A172 (cell line): ENCODE measurements around the gene SNX8. TPM values are rescaled to one million over a fixed set of nuclear protein-coding genes. Genes with fewer than 3 reads are reported as not detected.
"Not testable (repeated sequence)": the region's sequence is repeated elsewhere in the genome, so short reads cannot be mapped to it uniquely, and the experiment has no call there.

ENCODE experiments used
- DNase-seq: peaks from one replicate; pipeline ENCODE4 v3.0.0-alpha.2; 2015; ENCODE audit warnings: low spot score
- total RNA-seq: library from RNA; depleted of rRNA; stranded (reverse); fragments of >200 nt; shearing (Covaris generic); gene quantifications from 2 replicates; pipeline ENCODE4 v1.2.3, GENCODE V29; 2014

The SNX8 gene
- total RNA-seq, 1 experiment from 2014 or later = 27.2 TPM

DNA sequence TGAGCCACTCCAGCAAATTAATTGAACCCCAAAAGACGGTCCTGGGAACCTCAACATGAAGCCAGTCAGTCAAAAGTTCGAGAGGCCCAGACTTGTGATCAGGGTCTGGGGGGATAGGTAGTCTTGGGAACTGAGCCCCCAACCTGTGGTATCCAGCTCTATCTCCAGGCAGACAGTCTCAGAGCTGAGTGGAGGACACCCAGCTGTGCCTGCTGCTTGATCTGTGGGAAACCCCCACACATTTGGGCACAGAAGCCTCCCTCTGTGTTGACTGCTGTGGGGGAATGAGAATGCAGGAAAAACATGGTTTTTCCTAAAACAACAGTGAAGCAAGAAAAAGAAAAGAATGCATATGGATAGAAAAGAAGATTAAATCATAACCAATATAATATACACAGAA, 16.3 kb upstream of the SNX8 start:
- DNase-seq = no peak

DNA sequence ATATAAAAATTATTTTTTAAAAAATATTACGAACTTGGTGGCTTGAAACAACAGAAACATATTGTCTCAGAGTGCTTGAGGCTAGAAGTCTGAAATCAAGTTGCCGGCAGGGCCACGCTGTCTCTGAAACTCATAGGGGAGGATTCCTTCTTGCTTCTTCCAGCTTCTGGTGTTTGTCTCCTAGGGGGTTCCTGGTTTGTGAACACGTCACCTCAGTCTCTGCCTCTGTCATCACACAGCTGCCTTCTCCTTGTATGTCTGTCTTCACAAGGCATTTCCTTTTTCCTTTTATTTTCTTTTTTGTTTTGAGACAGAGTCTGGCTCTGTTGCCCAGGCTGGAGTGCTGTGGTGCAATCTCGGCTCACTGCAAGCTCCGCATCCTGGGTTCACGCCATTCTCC, 12.7 kb upstream of the SNX8 start:
- DNase-seq = no peak

DNA sequence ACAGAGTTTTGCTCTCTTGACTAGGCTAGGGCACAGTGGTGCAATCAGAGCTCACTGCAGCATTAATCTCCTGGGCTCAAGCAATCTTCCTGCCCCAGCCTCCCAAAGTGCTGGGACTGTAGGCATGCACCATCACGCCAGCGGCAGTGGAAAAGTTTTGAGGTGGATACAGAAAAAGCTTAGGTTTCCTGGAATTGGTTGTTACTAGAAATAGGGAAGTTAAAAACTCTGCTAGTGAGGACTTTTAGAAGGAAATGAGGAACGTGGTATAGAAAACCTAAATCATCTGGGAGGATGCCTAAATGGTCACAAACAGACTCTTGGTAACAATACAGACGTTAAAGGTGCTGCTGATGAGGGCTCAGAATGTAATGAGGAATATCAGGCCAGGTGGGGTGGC, 10.9 kb upstream of the SNX8 start:
- DNase-seq = no peak

DNA sequence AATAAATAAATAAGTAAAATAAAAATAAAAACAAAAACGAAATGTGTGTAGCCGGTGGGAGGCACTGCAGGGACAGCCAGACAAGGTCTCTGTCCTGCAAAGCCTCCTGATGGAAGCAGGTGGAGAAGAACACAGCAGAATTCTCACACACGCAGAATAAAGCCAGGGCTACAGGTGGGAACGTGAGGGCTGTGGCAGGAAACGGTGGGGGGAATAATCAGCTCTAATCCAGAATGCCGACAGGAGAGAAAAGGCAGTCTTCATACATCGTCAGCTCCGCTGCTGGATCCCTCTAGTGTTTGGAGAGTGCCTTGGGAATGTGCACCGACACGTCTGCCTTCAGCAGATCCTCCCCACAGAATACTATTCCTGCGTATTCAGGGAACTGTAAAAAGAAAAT, 6.8 kb upstream of the SNX8 start:
- no peak for DNase-seq

DNA sequence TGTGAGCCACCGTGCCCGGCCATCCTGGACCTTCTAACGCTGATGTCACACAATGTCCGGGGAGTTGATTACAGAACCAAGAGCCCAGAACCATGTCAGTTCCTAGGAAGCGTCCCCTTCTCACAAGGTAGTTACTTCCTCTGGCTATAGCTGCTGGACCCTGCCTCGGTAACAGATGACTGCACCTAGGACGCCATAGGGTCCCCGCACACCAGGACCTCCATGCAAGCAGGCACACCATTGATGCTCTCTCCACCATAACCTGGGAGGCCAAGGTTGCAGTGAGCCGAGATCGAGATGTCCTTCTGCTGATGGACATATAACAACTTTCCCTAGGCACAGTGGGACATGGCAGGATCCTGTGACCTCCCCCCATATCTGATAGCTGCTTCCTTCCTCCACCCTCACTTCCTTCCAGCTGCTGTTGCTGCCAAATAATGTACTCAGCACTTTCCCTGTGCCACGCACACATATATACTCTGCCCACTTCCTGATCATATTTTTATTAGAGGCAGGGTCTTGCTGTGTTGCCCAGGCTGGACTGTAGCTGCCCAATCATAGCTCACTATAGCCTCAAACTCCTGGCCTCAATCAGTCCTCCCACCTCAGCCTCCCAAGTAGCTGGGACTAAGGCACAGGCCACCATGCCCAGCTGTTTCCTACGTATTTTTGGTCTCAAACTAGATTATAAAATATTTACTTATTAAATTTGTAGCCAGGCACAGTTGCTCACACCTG, 3.5 kb upstream of the SNX8 start:
- no peak for DNase-seq

DNA sequence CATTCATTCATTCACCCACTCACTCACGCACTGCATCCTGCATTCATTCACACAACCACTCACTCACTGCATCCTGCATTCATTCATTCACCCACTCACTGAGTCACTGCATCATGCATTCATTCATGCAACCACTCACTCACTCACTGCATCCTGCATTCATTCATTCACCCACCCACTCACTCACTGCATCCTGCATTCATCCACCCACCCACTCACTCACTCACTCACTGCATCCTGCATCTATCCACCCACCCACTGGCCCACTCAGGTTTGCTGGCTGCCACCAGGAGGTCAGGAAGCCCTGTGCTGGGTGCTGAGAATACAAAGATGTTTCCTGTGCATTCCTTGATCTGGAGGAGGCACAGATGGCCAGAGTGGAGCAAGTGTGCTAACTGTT, 2.3 kb upstream of the SNX8 start:
- DNase-seq = no peak

DNA sequence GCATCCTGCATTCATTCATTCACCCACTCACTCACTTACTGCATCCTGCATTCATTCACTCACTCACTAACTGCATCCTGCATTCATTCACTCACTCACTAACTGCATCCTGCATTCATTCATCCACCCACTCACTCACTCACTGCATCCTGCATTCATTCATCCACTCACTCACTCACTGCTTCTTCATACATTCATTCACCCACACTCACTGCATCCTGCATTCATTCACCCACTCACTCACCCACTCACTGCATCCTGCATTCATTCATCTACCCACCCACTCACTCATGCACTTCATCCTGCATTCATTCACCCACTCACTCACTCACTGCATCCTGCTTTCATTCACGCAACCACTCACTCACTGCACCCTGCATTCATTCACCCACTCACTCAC, 1.5 kb upstream of the SNX8 start:
- no peak for DNase-seq

DNA sequence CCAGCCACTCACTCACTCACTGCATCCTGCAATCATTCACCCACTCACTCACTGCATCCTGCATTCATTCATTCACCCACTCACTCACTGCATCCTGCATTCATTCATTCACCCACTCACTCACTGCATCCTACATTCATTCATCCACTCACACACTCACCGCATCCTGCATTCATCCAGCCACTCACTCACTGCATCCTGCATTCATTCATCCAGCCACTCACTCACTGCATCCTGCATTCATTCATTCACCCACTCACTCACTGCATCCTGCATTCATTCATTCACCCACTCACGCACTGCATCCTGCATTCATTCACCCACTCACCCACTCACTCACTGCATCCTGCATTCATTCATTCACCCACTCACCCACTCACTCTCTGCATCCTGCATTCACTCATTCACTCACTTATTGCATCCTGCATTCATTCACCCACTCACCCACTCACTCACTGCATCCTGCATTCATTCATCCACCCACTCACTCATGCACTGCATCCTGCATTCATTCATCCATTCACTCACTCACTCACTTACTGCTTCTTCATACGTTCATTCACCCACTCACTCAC, 802 bp upstream of the SNX8 start:
- DNase-seq = not testable (repeated sequence)

DNA sequence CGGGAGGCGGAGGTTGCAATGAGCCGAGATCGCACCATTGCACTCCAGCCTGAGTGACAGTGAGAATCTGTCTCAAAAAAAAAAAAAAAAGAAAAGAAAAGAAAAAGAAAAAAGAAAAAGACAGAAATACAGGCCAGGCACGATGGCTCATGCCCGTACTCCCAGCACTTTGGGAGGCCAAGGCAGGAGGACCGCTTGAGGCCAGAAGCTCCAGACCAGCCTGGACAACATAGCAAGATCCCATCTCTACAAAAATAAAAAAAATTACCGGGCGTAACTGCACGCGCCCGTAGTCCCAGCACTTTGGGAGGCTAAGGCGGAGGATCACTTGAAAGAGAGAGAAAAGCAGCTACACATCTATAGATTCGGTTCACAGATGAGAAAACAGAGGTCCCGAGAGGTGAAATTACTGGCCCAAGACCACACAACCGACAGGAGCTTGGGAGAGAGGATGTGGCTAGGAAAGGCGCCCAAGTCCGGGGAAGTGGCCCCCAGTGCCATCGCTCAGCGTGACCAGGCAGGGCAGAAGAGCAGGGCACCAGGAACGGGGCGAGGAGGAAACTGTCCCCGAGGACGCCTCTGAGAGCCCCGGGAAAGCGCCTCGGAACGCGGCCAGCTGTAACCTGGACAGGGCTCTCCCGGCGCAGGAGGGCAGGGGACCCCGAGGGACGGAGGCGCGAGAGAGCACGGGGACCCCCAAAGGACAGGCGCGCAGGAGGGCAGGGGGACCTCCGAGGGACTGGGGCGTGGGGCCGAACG, 612 bp downstream of the SNX8 start:
- DNase-seq = peak; percentile 38

DNA sequence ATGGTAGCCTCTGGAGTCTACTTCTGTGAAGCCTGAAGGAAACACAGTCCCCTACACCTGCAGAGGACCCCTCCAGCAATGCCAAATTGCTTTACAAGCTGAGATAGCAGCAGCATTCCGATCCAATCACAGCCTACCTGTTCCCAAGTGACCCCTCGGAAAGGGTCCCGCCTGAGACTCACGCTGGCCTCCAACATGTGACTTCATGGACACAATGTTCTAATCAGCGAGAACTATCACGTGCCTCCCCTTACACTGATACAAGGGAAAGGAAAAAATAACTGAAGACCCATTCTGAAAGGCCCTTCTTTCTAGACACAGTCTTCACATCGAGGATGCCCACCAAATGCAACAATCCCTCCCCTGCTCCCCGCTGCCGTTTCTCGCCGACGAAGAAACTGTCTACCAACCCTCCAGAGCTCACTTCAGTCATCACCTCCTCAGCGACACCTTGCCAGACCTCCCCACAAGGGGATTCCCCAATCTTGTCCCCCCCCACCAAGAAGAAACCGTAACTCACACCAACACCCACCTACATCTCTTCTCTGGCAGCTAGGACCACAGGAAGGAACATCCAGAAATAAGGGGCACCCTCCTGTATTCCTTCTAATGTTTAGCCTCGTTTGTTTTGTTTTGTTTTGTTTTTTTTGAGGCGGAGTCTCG, 1.8 kb downstream of the SNX8 start:
- no peak for DNase-seq

DNA sequence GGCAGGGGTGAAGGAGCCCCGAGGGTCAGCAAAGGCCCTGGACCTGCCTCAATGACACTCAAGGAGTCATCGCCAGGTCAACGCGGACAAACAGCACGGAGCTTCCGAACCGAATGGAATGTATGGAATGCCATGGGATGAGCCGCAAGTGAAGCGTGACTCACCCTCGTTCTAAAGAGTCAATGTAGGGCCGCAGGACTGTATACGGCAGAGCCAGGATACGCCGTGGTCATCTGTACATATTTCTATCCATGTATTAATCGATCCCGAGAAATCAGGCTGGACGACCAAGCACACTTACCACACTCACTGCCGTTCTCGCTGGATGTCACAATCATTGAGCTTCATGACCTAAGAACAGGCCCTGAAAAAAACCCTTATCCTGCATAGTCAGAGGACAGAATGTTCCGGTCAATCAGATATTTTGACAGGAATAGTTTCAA, 4.3 kb downstream of the SNX8 start:
- peak; percentile 95 for DNase-seq

DNA sequence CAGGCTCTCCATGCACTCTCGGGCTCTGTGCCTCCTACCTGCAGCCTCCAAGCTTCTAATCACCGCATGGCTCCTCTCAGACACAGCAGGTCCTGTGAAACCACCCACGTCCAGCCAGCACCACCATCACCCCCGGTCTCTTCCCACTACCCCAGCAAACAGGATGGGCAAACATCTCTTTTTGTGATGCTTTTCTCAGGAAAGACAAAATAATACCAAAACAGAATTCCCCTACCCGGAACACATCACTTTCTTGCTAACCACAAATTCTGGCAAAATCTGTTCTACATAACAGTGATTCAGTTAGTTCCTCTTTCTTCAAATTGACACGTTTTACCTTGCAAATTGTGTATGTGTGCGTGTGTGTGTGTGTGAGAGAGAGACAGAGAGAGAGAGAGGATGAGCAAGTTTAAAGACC, 6.5 kb downstream of the SNX8 start:
- DNase-seq = no peak

DNA sequence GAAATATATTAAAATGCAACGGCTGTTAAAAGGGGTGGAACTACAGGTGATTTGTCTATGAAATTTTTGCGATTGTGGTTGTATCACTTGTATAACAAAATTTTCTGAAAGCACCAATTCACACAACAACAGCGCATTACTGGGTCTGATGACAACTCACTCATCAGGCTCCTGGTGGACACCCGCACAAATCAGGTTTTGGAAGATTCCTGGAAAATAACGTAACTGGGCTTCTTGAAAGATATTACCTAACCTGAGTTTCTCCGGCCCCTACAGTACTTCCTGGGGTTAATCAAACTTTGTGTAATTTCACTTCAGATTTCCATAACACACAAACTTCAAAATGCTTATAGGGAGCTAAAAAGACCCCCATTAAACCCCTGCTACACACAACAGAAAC, 7.6 kb downstream of the SNX8 start:
- DNase-seq = no peak

DNA sequence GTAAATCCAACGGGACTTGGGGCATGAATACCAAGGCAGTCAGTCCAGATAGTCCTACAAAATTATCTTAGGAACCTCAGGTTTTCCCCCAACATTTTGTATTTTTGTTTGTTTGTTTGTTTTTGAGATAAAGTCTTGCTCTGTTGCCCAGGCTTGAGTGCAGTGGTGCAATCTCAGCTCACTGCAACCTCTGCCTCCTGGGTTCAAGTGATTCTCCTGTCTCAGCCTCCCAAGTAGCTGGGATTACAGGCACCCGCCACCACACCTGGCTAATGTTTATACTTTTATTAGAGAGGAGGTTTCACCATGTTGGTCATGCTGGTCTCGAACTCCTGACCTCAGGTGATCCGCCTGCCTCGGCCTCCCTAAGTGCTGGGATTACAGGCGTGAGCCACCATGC, 9.0 kb downstream of the SNX8 start:
- not testable (repeated sequence) for DNase-seq

DNA sequence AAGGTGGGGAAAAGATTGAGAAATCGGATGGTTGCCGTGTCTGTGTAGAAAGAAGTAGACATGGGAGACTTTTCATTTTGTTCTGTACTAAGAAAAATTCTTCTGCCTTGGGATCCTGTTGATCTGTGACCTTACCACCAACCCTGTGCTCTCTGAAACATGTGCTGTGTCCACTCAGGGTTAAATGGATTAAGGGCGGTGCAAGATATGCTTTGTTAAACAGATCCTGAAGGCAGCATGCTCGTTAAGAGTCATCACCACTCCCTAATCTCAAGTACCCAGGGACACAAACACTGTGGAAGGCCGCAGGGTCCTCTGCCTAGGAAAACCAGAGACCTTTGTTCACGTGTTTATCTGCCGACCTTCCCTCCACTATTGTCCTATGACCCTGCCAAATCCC, 10.7 kb downstream of the SNX8 start:
- DNase-seq = not testable (repeated sequence)

DNA sequence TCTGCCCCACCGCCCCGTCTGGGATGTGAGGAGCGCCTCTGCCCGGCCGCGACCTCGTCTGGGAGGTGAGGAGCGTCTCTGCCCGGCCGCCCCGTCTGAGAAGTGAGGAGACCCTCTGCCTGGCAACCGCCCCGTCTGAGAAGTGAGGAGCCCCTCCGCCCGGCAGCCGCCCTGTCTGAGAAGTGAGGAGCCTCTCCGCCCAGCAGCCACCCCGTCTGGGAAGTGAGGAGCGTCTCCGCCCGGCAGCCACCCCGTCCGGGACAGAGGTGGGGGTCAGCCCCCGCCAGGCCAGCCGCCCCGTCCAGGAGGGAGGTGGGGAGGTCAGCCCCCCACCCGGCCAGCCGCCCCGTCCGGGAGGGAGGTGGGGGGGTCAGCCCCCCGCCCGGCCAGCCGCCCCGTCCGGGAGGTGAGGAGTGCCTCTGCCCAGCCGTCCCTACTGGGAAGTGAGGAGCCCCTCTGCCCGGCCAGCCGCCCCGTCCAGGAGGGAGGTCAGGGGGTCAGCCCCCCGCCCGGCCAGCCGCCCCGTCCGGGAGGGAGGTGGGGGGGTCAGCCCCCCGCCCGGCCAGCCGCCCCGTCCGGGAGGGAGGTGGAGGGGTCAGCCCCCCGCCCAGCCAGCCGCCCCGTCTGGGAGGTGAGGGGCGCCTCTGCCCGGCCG, 11.4 kb downstream of the SNX8 start:
- not testable (repeated sequence) for DNase-seq

DNA sequence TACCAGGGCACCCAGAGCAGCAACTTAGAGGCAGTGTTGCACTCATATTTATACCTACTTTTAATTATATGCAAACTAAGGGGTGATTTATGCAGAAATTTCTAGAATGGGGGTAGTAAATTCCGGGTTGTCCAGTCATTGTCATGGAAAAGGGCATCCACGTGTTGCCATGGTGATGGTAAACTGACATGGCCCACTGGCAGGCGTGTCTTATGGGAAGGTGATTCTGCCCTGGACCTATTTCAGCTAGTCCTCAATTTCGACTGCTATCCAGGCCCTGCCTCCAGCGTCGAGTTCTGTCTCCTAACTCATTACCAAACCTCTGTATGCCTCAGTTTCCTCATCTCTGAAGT, 12.8 kb downstream of the SNX8 start:
- DNase-seq = no peak

DNA sequence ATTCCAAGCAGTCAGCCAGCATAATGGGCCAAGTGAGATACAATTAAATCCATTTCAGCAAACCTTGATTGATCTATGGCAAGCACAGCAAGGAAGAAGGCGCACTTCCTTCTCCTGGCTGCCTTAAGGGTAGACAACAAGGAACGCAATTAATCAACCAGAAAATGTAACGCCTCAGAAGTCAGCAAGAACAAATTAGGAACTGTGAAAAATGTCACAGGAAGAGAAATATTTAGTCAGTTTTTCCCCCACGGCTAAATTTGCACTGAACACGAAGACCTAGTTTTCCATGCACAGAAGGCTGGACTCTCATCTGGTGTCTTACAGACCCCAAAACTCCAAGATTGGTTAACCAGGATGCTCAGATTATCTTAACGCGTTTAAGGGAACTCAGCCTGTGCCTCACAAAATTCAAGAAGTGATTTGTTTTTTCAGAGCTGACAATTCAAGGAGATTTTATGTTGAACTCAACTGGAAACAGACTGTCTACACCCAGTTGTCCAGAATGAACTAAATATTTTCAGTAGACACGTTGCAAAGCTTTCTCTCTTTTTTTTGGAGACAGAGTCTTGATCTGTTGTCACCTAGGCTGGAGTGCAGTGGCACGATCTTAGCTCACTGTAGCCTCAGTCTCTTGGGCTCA, 14.2 kb downstream of the SNX8 start:
- no peak for DNase-seq

DNA sequence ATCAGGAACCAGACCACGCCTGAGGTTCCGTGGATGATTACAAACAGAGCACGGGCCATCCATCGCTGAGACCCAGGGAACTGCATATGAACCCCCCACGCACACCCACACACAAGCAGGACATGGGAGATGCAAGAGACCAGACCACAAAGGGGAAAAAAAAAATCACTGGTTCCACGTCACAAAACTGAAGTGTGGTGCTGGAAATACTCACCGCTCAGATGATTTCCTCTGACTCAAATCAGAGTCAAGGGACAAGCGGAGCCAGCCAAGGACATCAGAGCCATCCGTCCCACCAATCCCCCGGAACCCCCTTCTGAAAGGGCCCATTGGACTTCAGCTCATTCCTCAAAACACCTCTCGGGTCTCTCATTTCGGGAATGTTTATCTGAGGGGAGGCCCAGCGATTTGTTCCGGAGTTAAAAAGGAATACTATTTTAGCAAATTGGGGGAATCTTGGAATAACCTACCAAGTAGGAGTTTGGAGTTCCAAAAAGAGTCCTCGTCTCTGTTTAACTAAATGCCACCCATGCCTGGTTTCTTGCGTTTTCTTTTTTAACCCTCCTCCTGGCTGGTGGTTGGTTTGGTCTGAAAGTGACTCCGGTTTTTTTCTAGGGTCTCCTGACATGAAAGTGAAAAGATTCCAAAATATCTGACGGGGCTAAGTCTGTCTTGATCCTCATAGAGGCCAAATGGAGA, 15.0 kb downstream of the SNX8 start:
- DNase-seq = no peak

DNA sequence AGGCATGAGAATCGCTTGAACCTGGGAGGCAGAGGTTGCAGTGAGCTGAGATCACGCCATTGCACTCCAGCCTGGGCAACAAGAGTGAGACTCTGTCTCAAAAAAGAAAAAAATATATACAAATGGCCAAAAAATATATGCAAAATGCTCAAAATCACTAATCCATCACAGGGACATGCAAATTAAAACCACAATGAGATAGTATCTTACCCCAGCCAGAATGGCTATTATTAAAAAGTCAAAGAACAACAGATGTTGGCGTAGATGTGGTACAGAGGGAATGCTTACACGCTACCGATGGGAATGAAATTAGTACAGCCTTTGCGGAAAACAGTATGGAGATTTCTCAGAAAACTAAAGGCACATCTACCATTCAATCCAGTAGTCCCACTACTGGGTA, 17.4 kb downstream of the SNX8 start:
- DNase-seq = no peak
